SK-N-SH (cell line): ENCODE measurements around the gene FGF7. TPM values are rescaled to one million over a fixed set of nuclear protein-coding genes. Genes with fewer than 3 reads are reported as not detected.
A peak's percentile ranks its signal among the peaks of the same experiment; 100 is the strongest.

Source experiments
- CTCF ChIA-PET: fragments of 300-600, 350-600 bp; formaldehyde crosslinking; extraction: SDS; loops from one replicate; lab custom pipeline; 2021; lab: Yijun Ruan, JAX
- POLR2A ChIA-PET: fragments of 350-600 bp; sonication (Branson Sonifier 250); formaldehyde crosslinking; extraction: SDS; loops from one replicate; lab custom pipeline; 2020; ENCODE audit warnings: antibody characterized with exemption, inconsistent platforms; lab: Yijun Ruan, JAX
- DNase-seq: peaks from one replicate; pipeline ENCODE4 v3.0.0; 2012
- H2AFZ ChIP-seq: fragments of 200-600 bp; sonication (generic); 2 replicates; pipeline ENCODE4 v1.8.1; 2016; ENCODE audit warnings: antibody characterized with exemption, mild to moderate bottlenecking, low read depth
- H3F3A ChIP-seq: fragments of 200-600 bp; sonication (generic); replicated peaks from 2 replicates; pipeline ENCODE3; 2016; ENCODE audit warnings: antibody characterized with exemption, mild to moderate bottlenecking; ENCODE audit not compliant: insufficient read depth
- H3K27ac ChIP-seq, 2 experiments: fragments of 200-500 bp in 1 of 2; fragments of 200-600 bp in 1 of 2; sonication (Bioruptor generic) in 1 of 2; sonication (generic), shearing (Covaris generic) in 1 of 2; 2 replicates each; pipeline versions ENCODE4 v1.5.1 to v1.6.1; 2014 to 2016; ENCODE audit warnings: low read depth in 2 of 2, inconsistent platforms in 1 of 2, low read length in 1 of 2, mild to moderate bottlenecking in 1 of 2, mixed read lengths in 1 of 2
- H3K27me3 ChIP-seq: fragments of 200-600 bp; sonication (generic), shearing (Covaris generic); 2 replicates; pipeline ENCODE4 v1.6.1; 2016; ENCODE audit warnings: mixed run types; ENCODE audit not compliant: insufficient read depth
- H3K36me3 ChIP-seq, 2 experiments: fragments of 200-500 bp in 1 of 2; fragments of 200-600 bp in 1 of 2; sonication (Bioruptor generic) in 1 of 2; sonication (generic) in 1 of 2; replicated peaks in 1 of 2; 2 replicates each; pipeline versions ENCODE3 to v1.5.1; 2014 to 2016; ENCODE audit warnings: low read length in 1 of 2, mild to moderate bottlenecking in 1 of 2; ENCODE audit not compliant: insufficient read depth in 2 of 2, control insufficient read depth in 1 of 2
- H3K4me1 ChIP-seq, 2 experiments: fragments of 200-500 bp in 1 of 2; fragments of 200-600 bp in 1 of 2; sonication (Bioruptor generic) in 1 of 2; sonication (generic), shearing (Covaris generic) in 1 of 2; 2 replicates each; pipeline versions ENCODE4 v1.5.1 to v1.6.1; 2014 to 2016; ENCODE audit warnings: low read depth in 1 of 2, low read length in 1 of 2, mixed run types in 1 of 2; ENCODE audit not compliant: insufficient read depth in 2 of 2, control insufficient read depth in 1 of 2
- H3K4me2 ChIP-seq: fragments of 200-600 bp; sonication (generic), shearing (Covaris generic); 2 replicates; pipeline ENCODE4 v1.6.1; 2017; ENCODE audit warnings: mixed run types
- H3K4me3 ChIP-seq, 2 experiments: fragments of 200-500 bp in 1 of 2; fragments of 200-600 bp in 1 of 2; sonication (Bioruptor generic) in 1 of 2; sonication (generic), shearing (Covaris generic) in 1 of 2; 2 replicates each; pipeline versions ENCODE4 v1.5.1 to v1.8.1; 2014 to 2016; ENCODE audit warnings: low read depth in 2 of 2, inconsistent platforms in 1 of 2, low read length in 1 of 2, mild to moderate bottlenecking in 1 of 2, mixed read lengths in 1 of 2, moderate library complexity in 1 of 2
- H3K79me2 ChIP-seq: fragments of 200-600 bp; sonication (generic); 2 replicates; pipeline ENCODE4 v1.8.1; 2017; ENCODE audit warnings: mild to moderate bottlenecking; ENCODE audit not compliant: insufficient read depth
- H3K9ac ChIP-seq: fragments of 200-600 bp; sonication (generic); 2 replicates; pipeline ENCODE4 v1.6.1; 2017; ENCODE audit warnings: mixed run types
- H3K9me2 ChIP-seq: fragments of 200-600 bp; sonication (generic); 2 replicates; pipeline ENCODE4 v1.6.1; 2017; ENCODE audit warnings: mixed run types
- H3K9me3 ChIP-seq: fragments of 200-600 bp; sonication (generic); 2 replicates; pipeline ENCODE4 v1.6.1; 2017; ENCODE audit warnings: mixed run types, mild to moderate bottlenecking, moderate library complexity
- H4K20me1 ChIP-seq: fragments of 200-600 bp; sonication (generic); 2 replicates; pipeline ENCODE4 v1.6.1; 2017; ENCODE audit warnings: mild to moderate bottlenecking, mixed run types; ENCODE audit not compliant: insufficient read depth
- CTCF ChIP-seq: fragments of 200-600 bp; sonication (generic); IDR thresholded peaks from 2 replicates; pipeline ENCODE4 v1.6.1; 2017; ENCODE audit warnings: antibody characterized with exemption, mild to moderate bottlenecking, moderate library complexity
- EP300 ChIP-seq, 2 experiments: IDR thresholded peaks; 2 replicates each; pipeline versions ENCODE4 v1.4.0 to v1.6.1; 2012; ENCODE audit warnings: borderline replicate concordance in 1 of 2, low read depth in 1 of 2, low read length in 1 of 2
- FOSL2 ChIP-seq: IDR thresholded peaks from 2 replicates; pipeline ENCODE4 v1.4.0; 2012; ENCODE audit warnings: low read depth, mild to moderate bottlenecking, moderate library complexity, borderline replicate concordance
- GATA2 ChIP-seq: sonication (generic); formaldehyde crosslinking; IDR thresholded peaks from 2 replicates; pipeline ENCODE4 v1.5.0; 2020; ENCODE audit warnings: mild to moderate bottlenecking, missing genetic modification reagents
- JUND ChIP-seq: IDR thresholded peaks from 2 replicates; pipeline ENCODE4 v1.4.0; 2012
- MEF2A ChIP-seq: IDR thresholded peaks from 2 replicates; pipeline ENCODE4 v1.4.0; 2012; ENCODE audit warnings: low read depth, borderline replicate concordance
- RCOR1 ChIP-seq: fragments of 150-350 bp; IDR thresholded peaks from 2 replicates; pipeline ENCODE4 v1.6.1; 2017; ENCODE audit warnings: antibody characterized with exemption, low read length
- YY1 ChIP-seq: IDR thresholded peaks from 2 replicates; pipeline ENCODE4 v1.4.0; 2012; ENCODE audit warnings: low read depth, mild to moderate bottlenecking
- WGBS: methylation state at CpG from one replicate; pipeline ENCODE4 v1.1.6; 2017; ENCODE audit warnings: low lambda C conversion rate; 5-methylcytosine and 5-hydroxymethylcytosine counted together
- polyA plus RNA-seq, 3 experiments: library from polyadenylated mRNA; depleted of rRNA; stranded (reverse); fragments of >200 nt; gene quantifications; 2 replicates each; pipeline ENCODE4 v1.2.3, GENCODE V29; 2012
- TF ChIP-seq, protein P1 (sequence below): fragments of 150-350 bp; IDR thresholded peaks from 2 replicates; pipeline ENCODE4 v1.6.1; 2017; ENCODE audit warnings: antibody characterized with exemption, low read length, low read depth, borderline replicate concordance

FGF7 gene
- polyA plus RNA-seq, 1 of the 3 experiments (the other 2 are of a cell fraction), result 0.25 TPM

GRCh38 chr15:49456166-49456565, 33.1 kb downstream of the FGF7 start (continued):
- TF ChIP-seq CTCF, result no peak
- TF ChIP-seq, all 33 proteins: peak for 0

GRCh38 chr15:49458145-49458544, 35.1 kb downstream of the FGF7 start:
- no peaks in the 10 kb centered on the region for H4K20me1 ChIP-seq
- H3K27ac ChIP-seq, result no peak overlapping the region
- DNase-seq, result no peak
- peaks cover 0 to 4% of the 10 kb centered on the region in 2 experiments; a peak in 2 of 4 replicates for H3K4me1 ChIP-seq
- H2AFZ ChIP-seq, result no peak overlapping the region
- no peaks in the 10 kb centered on the region for H3K36me3 ChIP-seq
- H3K79me2 ChIP-seq, result no peaks in the 10 kb centered on the region
- no peaks in the 10 kb centered on the region for H3K27me3 ChIP-seq
- 9% methylated on average over 2 of the region's 2 CpGs for WGBS
- H3K4me2 ChIP-seq, result no peak overlapping the region
- no peak overlapping the region for H3K9ac ChIP-seq
- no peaks in the 10 kb centered on the region for H3F3A ChIP-seq
- POLR2A ChIA-PET, result no interaction called here
- no peaks in the 10 kb centered on the region for H3K9me3 ChIP-seq
- TF ChIP-seq JUND, result no peak
- TF ChIP-seq MEF2A, result peak; percentile 51; the same call in 1 of the 2 replicates
- TF ChIP-seq, all 33 proteins: peak for 1
- Histone ChIP-seq H3K4me3 (no peak overlapping the region), H3K9me2 (no peaks in the 10 kb centered on the region)
- CTCF ChIA-PET, result interaction anchor here (1.1 kb wide), 1 partner anchor 8 kb away, joined by 3 read pairs; no protein-coding TSS in a partner anchor

GRCh38 chr15:49460411-49460941, 37.4 kb downstream of the FGF7 start:
- H3K79me2 ChIP-seq, result no peaks in the 10 kb centered on the region

GRCh38 chr15:49462232-49462844, 39.3 kb downstream of the FGF7 start:
- Histone ChIP-seq H3F3A (no peaks in the 10 kb centered on the region), H3K4me1 (peaks cover 4 to 13% of the 10 kb centered on the region in 2 experiments; a peak in 3 of 4 replicates), H3K79me2 (no peaks in the 10 kb centered on the region), H3K9ac (no peak overlapping the region), H3K36me3 (no peaks in the 10 kb centered on the region), H3K4me2 (no peak overlapping the region), H3K27me3 (no peaks in the 10 kb centered on the region), H4K20me1 (no peaks in the 10 kb centered on the region), H3K9me2 (no peaks in the 10 kb centered on the region), H3K4me3 (no peak overlapping the region), H2AFZ (no peak overlapping the region), H3K9me3 (no peaks in the 10 kb centered on the region), H3K27ac (peak overlapping the region in 1 of 2 experiments; percentile 50; a peak in 1 of 4 replicates)
- 66% methylated on average over 2 of the region's 2 CpGs for WGBS
- TF ChIP-seq, protein P1, sequence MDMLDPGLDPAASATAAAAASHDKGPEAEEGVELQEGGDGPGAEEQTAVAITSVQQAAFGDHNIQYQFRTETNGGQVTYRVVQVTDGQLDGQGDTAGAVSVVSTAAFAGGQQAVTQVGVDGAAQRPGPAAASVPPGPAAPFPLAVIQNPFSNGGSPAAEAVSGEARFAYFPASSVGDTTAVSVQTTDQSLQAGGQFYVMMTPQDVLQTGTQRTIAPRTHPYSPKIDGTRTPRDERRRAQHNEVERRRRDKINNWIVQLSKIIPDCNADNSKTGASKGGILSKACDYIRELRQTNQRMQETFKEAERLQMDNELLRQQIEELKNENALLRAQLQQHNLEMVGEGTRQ, result no peak
- TF ChIP-seq RCOR1 (no peak), FOSL2 (no peak)
- no peak for DNase-seq
- ChIA-PET POLR2A (no interaction called here), CTCF (interaction anchor here (0.5 to 3.0 kb wide), 6 partner anchors 11 to 683 kb away, joined by 3 to 11 read pairs (median 4); no protein-coding TSS in a partner anchor)

More at GRCh38 chr15:49460411-49460941, 37.4 kb downstream of the FGF7 start:
- ChIA-PET CTCF (interaction anchor here (1.4 to 3.0 kb wide), 3 partner anchors 9 to 543 kb away, joined by 4 to 13 read pairs (median 11); no protein-coding TSS in a partner anchor), POLR2A (no interaction called here)
- no peak overlapping the region for H2AFZ ChIP-seq
- 84% methylated on average over 2 of the region's 2 CpGs for WGBS
- H3K9ac ChIP-seq, result no peak overlapping the region
- H3K4me3 ChIP-seq, result no peak overlapping the region
- H3K27me3 ChIP-seq, result no peaks in the 10 kb centered on the region
- TF ChIP-seq YY1, result no peak
- TF ChIP-seq EP300 (IDR thresholded peaks at IDR 0.05; ENCODE audit: borderline replicate concordance in 1 of 2, low read depth in 1 of 2, low read length in 1 of 2), result peak in 1 of 2 experiments; percentile 80; a peak in 2 of 4 replicates
- 0 out of 2 replicates have a peak, but pooled peaks have one; percentile 26 for TF ChIP-seq GATA2
- peaks cover 4 to 5% of the 10 kb centered on the region in 2 experiments; a peak in 3 of 4 replicates for H3K4me1 ChIP-seq
- no peaks in the 10 kb centered on the region for H4K20me1 ChIP-seq
- peak overlapping the region in 1 of 2 experiments; percentile 60; a peak in 2 of 4 replicates for H3K27ac ChIP-seq
- no peaks in the 10 kb centered on the region for H3K36me3 ChIP-seq
- no peaks in the 10 kb centered on the region for H3K9me2 ChIP-seq
- no peaks in the 10 kb centered on the region for H3F3A ChIP-seq
- no peak overlapping the region for H3K4me2 ChIP-seq
- H3K9me3 ChIP-seq, result no peaks in the 10 kb centered on the region
- DNase-seq, result peak; percentile 4
